ACC112 (cell line): ENCODE results near the gene CDO1.

Experiments used
- H2AFZ ChIP-seq: fragments of 200-600 bp; sonication (generic); one replicate; pipeline ENCODE4 v1.6.0; 2017; ENCODE audit warnings: antibody characterized with exemption, low read length; ENCODE audit not compliant: unreplicated experiment
- H3K27ac ChIP-seq: fragments of 200-600 bp; sonication (generic); 2 replicates; pipeline ENCODE4 v1.5.1; 2014; ENCODE audit warnings: low read depth, mild to moderate bottlenecking, antibody characterized with exemption, low read length, moderate library complexity
- H3K27me3 ChIP-seq: fragments of 200-600 bp; sonication (generic); 2 replicates; pipeline ENCODE4 v1.6.1; 2014; ENCODE audit warnings: mild to moderate bottlenecking, antibody characterized with exemption, low read length, moderate library complexity, mixed read lengths; ENCODE audit not compliant: insufficient read depth
- H3K36me3 ChIP-seq: fragments of 200-600 bp; sonication (generic); 2 replicates; pipeline ENCODE4 v1.6.1; 2016; ENCODE audit warnings: mild to moderate bottlenecking, antibody characterized with exemption, low read length, moderate library complexity, mixed read lengths; ENCODE audit not compliant: insufficient read depth
- H3K4me1 ChIP-seq: fragments of 200-600 bp; sonication (generic); one replicate; pipeline ENCODE4 v1.6.1; 2016; ENCODE audit warnings: low read length, mixed read lengths; ENCODE audit not compliant: insufficient read depth, unreplicated experiment, control insufficient read depth
- H3K4me3 ChIP-seq: fragments of 200-600 bp; sonication (generic); 2 replicates; pipeline ENCODE4 v1.5.1; 2014; ENCODE audit warnings: mild to moderate bottlenecking, low read depth, low read length
- H3K79me2 ChIP-seq: fragments of 200-600 bp; sonication (generic); one replicate; pipeline ENCODE4 v1.6.0; 2016; ENCODE audit warnings: low read length; ENCODE audit not compliant: control insufficient read depth, unreplicated experiment, insufficient read depth

Gene CDO1

GRCh38 chr5:115758356-115758755 is 58.1 kb downstream of the CDO1 start:
- Histone ChIP-seq H2AFZ (no peak overlapping the region), H3K79me2 (no peaks in the 10 kb centered on the region), H3K4me3 (no peak overlapping the region), H3K27ac (no peak overlapping the region), H3K4me1 (no peaks in the 10 kb centered on the region), H3K27me3 (peaks cover 8% of the 10 kb centered on the region; the same call in 1 of the 2 replicates), H3K36me3 (no peaks in the 10 kb centered on the region)

GRCh38 chr5:115755675-115756074 is 60.8 kb downstream of the CDO1 start:
- no peak overlapping the region for H2AFZ ChIP-seq
- H3K27me3 ChIP-seq: peaks cover 28% of the 10 kb centered on the region
- H3K4me3 ChIP-seq: no peak overlapping the region
- H3K4me1 ChIP-seq: no peaks in the 10 kb centered on the region
- H3K79me2 ChIP-seq: no peaks in the 10 kb centered on the region
- H3K36me3 ChIP-seq: no peaks in the 10 kb centered on the region
- H3K27ac ChIP-seq: no peak overlapping the region
